ENCODE results near the gene MLLT10.
A peak's percentile ranks its signal among the peaks of the same experiment; 100 is the strongest.

Gene MLLT10

DNA sequence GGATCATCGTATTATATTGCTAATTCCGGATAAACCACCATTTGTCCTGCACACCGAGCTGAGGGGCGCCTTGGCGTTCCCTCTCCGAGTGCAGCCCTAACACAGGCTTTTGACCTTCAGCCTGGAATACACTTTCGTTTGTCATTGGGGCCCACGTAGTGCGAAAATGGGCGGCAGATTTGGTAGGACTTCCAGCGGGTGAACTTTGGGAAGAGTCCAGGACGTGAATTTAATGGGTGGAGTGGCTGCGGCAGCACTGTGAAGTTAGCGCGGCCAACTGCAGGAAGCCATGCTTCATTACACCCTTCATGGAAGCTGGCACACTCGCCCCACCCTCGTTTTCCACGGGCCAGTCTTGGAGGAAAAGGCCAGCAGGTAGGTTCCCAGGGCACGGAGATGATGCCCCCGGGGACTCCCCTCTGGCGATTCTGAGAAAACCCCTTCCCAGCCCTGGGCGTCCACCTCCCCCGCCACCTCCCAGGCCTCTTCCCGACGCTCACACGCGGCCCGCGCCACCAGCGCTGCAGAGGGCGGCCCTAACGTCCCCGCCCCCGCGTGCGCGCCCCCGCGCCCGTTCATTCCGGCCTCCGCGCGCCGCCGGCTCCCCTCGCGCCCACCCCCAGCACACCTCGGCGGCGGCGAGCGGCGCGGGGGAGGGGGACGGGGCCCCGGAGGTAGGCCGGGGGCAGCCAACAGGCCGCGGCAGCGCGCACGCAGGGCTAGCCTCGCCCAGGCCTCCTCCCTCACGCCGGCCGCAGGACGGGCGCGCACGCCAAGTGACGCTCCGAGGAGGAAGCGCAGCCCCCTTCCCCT, at the start of gene MLLT10:
TSS of gene MLLT10 (plus strand) at position 766 of the 813 bp plus-strand sequence. CDS start 413 bp downstream, outside the sequence.
- peak within 1 kb of the TSS; percentile 90 for H3K27ac ChIP-seq (ENCODE audit: poor library complexity, severe bottlenecking)
- peaks cover 35% of the 10 kb centered on the region for H3K4me1 ChIP-seq (ENCODE audit: insufficient read depth, poor library complexity, severe bottlenecking)
- H3K9me3 ChIP-seq (ENCODE audit: severe bottlenecking), result no peaks in the 10 kb centered on the region
- peak within 1 kb of the TSS; percentile 48 for H3K4me3 ChIP-seq (ENCODE audit: severe bottlenecking)
- peaks cover 23% of the 10 kb centered on the region for H3K36me3 ChIP-seq (ENCODE audit: low read depth)
- H3K27me3 ChIP-seq (ENCODE audit: insufficient read depth, poor library complexity, severe bottlenecking), result no peaks in the 10 kb centered on the region
- TF ChIP-seq, protein P1, sequence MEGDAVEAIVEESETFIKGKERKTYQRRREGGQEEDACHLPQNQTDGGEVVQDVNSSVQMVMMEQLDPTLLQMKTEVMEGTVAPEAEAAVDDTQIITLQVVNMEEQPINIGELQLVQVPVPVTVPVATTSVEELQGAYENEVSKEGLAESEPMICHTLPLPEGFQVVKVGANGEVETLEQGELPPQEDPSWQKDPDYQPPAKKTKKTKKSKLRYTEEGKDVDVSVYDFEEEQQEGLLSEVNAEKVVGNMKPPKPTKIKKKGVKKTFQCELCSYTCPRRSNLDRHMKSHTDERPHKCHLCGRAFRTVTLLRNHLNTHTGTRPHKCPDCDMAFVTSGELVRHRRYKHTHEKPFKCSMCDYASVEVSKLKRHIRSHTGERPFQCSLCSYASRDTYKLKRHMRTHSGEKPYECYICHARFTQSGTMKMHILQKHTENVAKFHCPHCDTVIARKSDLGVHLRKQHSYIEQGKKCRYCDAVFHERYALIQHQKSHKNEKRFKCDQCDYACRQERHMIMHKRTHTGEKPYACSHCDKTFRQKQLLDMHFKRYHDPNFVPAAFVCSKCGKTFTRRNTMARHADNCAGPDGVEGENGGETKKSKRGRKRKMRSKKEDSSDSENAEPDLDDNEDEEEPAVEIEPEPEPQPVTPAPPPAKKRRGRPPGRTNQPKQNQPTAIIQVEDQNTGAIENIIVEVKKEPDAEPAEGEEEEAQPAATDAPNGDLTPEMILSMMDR (IDR thresholded peaks at IDR 0.05; ENCODE audit: poor library complexity, severe bottlenecking), result no peak
- peak; percentile 91 for DNase-seq (ENCODE audit: low spot score)
- peak; percentile 80 for ATAC-seq (ENCODE audit: low read depth)

GRCh38 chr10:21487416-21488180, 46.4 kb upstream of the MLLT10 start:
- H3K4me3 ChIP-seq (ENCODE audit: severe bottlenecking), result no peak overlapping the region
- no peaks in the 10 kb centered on the region for H3K9me3 ChIP-seq (ENCODE audit: severe bottlenecking)
- H3K27me3 ChIP-seq (ENCODE audit: insufficient read depth, poor library complexity, severe bottlenecking), result no peaks in the 10 kb centered on the region
- H3K36me3 ChIP-seq (ENCODE audit: low read depth), result no peaks in the 10 kb centered on the region
- DNase-seq (ENCODE audit: low spot score), result no peak
- ATAC-seq (ENCODE audit: low read depth), result no peak
- TF ChIP-seq, protein P1 (IDR thresholded peaks at IDR 0.05; ENCODE audit: poor library complexity, severe bottlenecking), result no peak
- H3K27ac ChIP-seq (ENCODE audit: poor library complexity, severe bottlenecking), result no peak overlapping the region
- no peaks in the 10 kb centered on the region for H3K4me1 ChIP-seq (ENCODE audit: insufficient read depth, poor library complexity, severe bottlenecking)

DNA sequence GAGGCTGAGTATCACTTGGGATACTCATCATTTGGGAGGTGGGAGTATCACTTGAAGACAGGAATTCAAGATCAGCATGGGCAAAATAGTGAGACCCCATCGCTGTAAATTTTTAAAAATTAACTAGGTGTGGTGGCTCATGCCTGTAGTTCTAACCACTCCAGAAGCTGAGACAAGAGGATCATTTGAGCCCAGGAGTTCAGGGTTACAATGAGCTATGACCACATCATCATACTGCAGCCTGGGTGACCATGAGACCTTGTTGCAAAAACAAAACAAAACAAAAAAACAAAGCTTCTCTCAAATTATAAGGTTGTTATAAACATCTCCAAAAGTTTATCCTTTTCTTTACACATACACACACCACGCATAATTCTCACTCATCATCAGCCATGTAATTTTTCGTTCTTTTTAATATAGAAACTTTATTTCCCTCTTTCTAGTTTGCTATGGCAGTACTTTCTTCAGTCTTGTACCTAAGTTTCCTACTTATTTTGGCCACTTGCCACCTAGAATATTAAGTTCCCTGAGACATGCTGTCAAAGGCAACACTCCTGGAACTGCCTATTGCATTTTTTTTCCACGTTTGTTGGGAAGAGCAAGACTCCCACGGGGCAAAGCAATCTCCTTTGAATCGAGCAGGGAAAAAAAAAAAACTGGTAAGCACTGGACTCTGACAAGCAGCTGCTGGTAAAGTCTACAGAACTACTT, 45.6 kb upstream of the MLLT10 start:
- TF ChIP-seq, protein P1 (IDR thresholded peaks at IDR 0.05; ENCODE audit: poor library complexity, severe bottlenecking), result no peak
- Histone ChIP-seq H3K36me3 (ENCODE audit: low read depth) (no peaks in the 10 kb centered on the region), H3K27me3 (ENCODE audit: insufficient read depth, poor library complexity, severe bottlenecking) (no peaks in the 10 kb centered on the region), H3K4me1 (ENCODE audit: insufficient read depth, poor library complexity, severe bottlenecking) (no peaks in the 10 kb centered on the region), H3K4me3 (ENCODE audit: severe bottlenecking) (no peak overlapping the region), H3K27ac (ENCODE audit: poor library complexity, severe bottlenecking) (no peak overlapping the region), H3K9me3 (ENCODE audit: severe bottlenecking) (no peaks in the 10 kb centered on the region)
- DNase-seq (ENCODE audit: low spot score) (no peak), ATAC-seq (ENCODE audit: low read depth) (no peak)

DNA sequence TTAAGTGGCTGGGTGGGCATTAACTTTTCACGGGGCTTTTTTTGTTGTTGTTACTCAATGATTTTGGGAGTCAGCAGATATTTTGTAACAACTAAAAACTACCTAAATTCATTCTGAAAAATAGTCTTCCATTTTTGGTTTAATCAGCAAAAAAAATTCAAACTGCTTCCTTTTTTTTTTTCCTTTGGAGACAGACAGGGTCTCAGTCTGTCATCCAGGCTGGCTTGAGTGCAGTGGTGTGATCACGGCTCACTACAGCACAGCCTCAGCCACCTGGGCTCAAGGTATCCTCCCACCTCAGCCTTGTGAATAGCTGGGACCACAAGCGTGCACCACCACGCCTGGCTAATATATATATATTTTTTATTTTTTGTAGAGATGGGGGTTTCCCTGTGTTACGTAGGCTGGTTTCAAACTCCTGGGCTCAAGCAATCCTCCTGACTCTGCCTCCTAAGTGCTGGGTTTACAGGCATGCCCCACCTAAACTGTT, 45.0 kb upstream of the MLLT10 start:
- TF ChIP-seq, protein P1 (IDR thresholded peaks at IDR 0.05; ENCODE audit: poor library complexity, severe bottlenecking), result no peak
- Histone ChIP-seq H3K4me1 (ENCODE audit: insufficient read depth, poor library complexity, severe bottlenecking) (no peaks in the 10 kb centered on the region), H3K9me3 (ENCODE audit: severe bottlenecking) (no peaks in the 10 kb centered on the region), H3K27ac (ENCODE audit: poor library complexity, severe bottlenecking) (no peak overlapping the region), H3K4me3 (ENCODE audit: severe bottlenecking) (no peak overlapping the region), H3K36me3 (ENCODE audit: low read depth) (no peaks in the 10 kb centered on the region), H3K27me3 (ENCODE audit: insufficient read depth, poor library complexity, severe bottlenecking) (no peaks in the 10 kb centered on the region)
- DNase-seq (ENCODE audit: low spot score), result no peak
- no peak for ATAC-seq (ENCODE audit: low read depth)

Measured in RWPE2 (cell line).